ENCODE measurements around the gene DCAF12. TPM values are rescaled to one million over a fixed set of nuclear protein-coding genes. Genes with fewer than 3 reads are reported as not detected.

Gene DCAF12
- total RNA-seq, 1 experiment from 2014 or later = 27.0 TPM

DNA sequence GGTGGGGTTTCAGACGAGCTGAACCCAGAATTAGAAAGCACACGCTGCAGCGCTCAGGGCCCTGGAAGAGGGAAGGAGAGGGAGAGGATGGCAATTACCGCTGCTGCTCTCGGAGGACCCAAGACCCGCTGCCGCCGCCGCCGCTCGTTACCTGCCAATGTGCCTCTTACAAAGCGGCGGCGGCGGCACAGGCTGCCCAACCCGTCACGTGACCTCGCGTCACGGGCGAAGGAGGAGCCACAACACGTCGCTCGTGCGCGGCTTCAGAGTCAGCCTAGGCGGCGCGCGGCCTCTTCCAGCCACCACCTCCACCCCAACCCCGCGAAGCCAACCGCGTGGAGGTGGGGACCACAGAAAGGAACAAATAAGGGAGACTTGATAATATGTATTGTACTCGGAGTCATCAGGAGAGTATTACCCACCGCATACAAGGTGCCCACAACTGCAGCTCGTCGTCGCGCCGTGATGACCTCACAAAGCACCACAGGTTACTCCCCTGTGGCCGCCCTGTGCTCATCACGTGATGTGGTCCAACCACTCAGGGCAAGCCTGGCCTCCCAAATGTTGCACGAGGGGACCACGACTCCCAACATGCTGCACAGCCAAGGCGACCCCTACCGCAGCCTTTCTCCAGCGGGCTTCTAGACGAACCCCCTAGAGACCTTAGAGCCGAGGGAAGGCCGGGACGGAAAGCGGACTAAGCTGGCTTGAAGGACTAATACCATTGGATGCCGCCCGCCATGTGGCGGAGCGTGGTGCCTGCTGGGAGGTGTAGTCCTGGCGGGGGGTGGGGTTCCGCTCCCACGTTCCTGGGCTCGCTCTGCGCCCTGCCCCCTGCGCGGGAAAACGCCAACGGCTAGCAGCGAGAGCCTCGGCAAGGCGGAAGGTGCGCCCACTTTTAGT lies 77.5 kb downstream of the DCAF12 start, which contains the start of gene UBAP2 (continued):
- TF ChIP-seq, protein P1, sequence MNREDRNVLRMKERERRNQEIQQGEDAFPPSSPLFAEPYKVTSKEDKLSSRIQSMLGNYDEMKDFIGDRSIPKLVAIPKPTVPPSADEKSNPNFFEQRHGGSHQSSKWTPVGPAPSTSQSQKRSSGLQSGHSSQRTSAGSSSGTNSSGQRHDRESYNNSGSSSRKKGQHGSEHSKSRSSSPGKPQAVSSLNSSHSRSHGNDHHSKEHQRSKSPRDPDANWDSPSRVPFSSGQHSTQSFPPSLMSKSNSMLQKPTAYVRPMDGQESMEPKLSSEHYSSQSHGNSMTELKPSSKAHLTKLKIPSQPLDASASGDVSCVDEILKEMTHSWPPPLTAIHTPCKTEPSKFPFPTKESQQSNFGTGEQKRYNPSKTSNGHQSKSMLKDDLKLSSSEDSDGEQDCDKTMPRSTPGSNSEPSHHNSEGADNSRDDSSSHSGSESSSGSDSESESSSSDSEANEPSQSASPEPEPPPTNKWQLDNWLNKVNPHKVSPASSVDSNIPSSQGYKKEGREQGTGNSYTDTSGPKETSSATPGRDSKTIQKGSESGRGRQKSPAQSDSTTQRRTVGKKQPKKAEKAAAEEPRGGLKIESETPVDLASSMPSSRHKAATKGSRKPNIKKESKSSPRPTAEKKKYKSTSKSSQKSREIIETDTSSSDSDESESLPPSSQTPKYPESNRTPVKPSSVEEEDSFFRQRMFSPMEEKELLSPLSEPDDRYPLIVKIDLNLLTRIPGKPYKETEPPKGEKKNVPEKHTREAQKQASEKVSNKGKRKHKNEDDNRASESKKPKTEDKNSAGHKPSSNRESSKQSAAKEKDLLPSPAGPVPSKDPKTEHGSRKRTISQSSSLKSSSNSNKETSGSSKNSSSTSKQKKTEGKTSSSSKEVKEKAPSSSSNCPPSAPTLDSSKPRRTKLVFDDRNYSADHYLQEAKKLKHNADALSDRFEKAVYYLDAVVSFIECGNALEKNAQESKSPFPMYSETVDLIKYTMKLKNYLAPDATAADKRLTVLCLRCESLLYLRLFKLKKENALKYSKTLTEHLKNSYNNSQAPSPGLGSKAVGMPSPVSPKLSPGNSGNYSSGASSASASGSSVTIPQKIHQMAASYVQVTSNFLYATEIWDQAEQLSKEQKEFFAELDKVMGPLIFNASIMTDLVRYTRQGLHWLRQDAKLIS (CRISPR knock-in tag; IDR thresholded peaks at IDR 0.05; ENCODE audit: borderline replicate concordance) = no peak
- TF ChIP-seq JUN (CRISPR knock-in tag; IDR thresholded peaks at IDR 0.05) (0 out of 2 replicates have a peak, but pooled peaks have one; percentile 41), TEAD4 (CRISPR knock-in tag; IDR thresholded peaks at IDR 0.05) (peak; percentile 8; the same call in 1 of the 2 replicates), CREM (CRISPR knock-in tag; IDR thresholded peaks at IDR 0.05) (peak; percentile 97), ZNF232 (CRISPR knock-in tag; IDR thresholded peaks at IDR 0.05) (no peak), CREB1 (CRISPR knock-in tag; IDR thresholded peaks at IDR 0.05) (0 out of 2 replicates have a peak, but pooled peaks have one; percentile 58), NFE2L1 (CRISPR knock-in tag; IDR thresholded peaks at IDR 0.05) (peak; percentile 84; the same call in 1 of the 2 replicates), GRHL2 (CRISPR knock-in tag; IDR thresholded peaks at IDR 0.05; ENCODE audit: insufficient replicate concordance, severe bottlenecking) (no peak), USF1 (CRISPR knock-in tag; IDR thresholded peaks at IDR 0.05) (peak; percentile 97), SP1 (CRISPR knock-in tag; conservative IDR thresholded peaks at IDR 0.05) (peak; percentile 84), HMGA2 (CRISPR knock-in tag; IDR thresholded peaks at IDR 0.05) (no peak), MYBL2 (CRISPR knock-in tag; IDR thresholded peaks at IDR 0.05) (peak; percentile 96), ETV6 (CRISPR knock-in tag; IDR thresholded peaks at IDR 0.05) (peak; percentile 77), FOXK1 (CRISPR knock-in tag; IDR thresholded peaks at IDR 0.05) (peak; percentile 95), AR (CRISPR knock-in tag; IDR thresholded peaks at IDR 0.05) (no peak), NFYB (CRISPR knock-in tag; conservative IDR thresholded peaks at IDR 0.05; ENCODE audit: low read depth) (peak; percentile 84), RELA (CRISPR knock-in tag; IDR thresholded peaks at IDR 0.05; ENCODE audit: borderline replicate concordance) (peak; percentile 74; the same call in 1 of the 2 replicates), TEAD1 (CRISPR knock-in tag; IDR thresholded peaks at IDR 0.05) (peak; percentile 81; the same call in 1 of the 2 replicates), KAT7 (CRISPR knock-in tag; IDR thresholded peaks at IDR 0.05; ENCODE audit: borderline replicate concordance) (0 out of 2 replicates have a peak, but pooled peaks have one; percentile 31), ZBTB21 (CRISPR knock-in tag; IDR thresholded peaks at IDR 0.05; ENCODE audit: borderline replicate concordance) (peak; percentile 68; the same call in 1 of the 2 replicates), TCF7 (CRISPR knock-in tag; IDR thresholded peaks at IDR 0.05; ENCODE audit: low read depth) (no peak)
- TF ChIP-seq, protein P2, sequence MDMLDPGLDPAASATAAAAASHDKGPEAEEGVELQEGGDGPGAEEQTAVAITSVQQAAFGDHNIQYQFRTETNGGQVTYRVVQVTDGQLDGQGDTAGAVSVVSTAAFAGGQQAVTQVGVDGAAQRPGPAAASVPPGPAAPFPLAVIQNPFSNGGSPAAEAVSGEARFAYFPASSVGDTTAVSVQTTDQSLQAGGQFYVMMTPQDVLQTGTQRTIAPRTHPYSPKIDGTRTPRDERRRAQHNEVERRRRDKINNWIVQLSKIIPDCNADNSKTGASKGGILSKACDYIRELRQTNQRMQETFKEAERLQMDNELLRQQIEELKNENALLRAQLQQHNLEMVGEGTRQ (CRISPR knock-in tag; IDR thresholded peaks at IDR 0.05) = peak; percentile 94
- TF ChIP-seq, protein P3, sequence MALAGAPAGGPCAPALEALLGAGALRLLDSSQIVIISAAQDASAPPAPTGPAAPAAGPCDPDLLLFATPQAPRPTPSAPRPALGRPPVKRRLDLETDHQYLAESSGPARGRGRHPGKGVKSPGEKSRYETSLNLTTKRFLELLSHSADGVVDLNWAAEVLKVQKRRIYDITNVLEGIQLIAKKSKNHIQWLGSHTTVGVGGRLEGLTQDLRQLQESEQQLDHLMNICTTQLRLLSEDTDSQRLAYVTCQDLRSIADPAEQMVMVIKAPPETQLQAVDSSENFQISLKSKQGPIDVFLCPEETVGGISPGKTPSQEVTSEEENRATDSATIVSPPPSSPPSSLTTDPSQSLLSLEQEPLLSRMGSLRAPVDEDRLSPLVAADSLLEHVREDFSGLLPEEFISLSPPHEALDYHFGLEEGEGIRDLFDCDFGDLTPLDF (CRISPR knock-in tag; IDR thresholded peaks at IDR 0.05) = peak; percentile 78; the same call in 1 of the 2 replicates
- TF ChIP-seq, protein P4, sequence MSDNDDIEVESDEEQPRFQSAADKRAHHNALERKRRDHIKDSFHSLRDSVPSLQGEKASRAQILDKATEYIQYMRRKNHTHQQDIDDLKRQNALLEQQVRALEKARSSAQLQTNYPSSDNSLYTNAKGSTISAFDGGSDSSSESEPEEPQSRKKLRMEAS (CRISPR knock-in tag; IDR thresholded peaks at IDR 0.05) = peak; percentile 96
- TF ChIP-seq, protein P5, sequence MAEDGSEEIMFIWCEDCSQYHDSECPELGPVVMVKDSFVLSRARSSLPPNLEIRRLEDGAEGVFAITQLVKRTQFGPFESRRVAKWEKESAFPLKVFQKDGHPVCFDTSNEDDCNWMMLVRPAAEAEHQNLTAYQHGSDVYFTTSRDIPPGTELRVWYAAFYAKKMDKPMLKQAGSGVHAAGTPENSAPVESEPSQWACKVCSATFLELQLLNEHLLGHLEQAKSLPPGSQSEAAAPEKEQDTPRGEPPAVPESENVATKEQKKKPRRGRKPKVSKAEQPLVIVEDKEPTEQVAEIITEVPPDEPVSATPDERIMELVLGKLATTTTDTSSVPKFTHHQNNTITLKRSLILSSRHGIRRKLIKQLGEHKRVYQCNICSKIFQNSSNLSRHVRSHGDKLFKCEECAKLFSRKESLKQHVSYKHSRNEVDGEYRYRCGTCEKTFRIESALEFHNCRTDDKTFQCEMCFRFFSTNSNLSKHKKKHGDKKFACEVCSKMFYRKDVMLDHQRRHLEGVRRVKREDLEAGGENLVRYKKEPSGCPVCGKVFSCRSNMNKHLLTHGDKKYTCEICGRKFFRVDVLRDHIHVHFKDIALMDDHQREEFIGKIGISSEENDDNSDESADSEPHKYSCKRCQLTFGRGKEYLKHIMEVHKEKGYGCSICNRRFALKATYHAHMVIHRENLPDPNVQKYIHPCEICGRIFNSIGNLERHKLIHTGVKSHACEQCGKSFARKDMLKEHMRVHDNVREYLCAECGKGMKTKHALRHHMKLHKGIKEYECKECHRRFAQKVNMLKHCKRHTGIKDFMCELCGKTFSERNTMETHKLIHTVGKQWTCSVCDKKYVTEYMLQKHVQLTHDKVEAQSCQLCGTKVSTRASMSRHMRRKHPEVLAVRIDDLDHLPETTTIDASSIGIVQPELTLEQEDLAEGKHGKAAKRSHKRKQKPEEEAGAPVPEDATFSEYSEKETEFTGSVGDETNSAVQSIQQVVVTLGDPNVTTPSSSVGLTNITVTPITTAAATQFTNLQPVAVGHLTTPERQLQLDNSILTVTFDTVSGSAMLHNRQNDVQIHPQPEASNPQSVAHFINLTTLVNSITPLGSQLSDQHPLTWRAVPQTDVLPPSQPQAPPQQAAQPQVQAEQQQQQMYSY (CRISPR knock-in tag; IDR thresholded peaks at IDR 0.05) = no peak

Measured in WTC11 (cell line).